Smooth muscle cell (in vitro differentiated cells): ENCODE data around the gene IER3IP1. TPM values are rescaled to one million over a fixed set of nuclear protein-coding genes. Genes with fewer than 3 reads are reported as not detected.

Source experiments
- DNase-seq: peaks from one replicate; lab custom pipeline; 2025; ENCODE audit not compliant: unreplicated experiment; lab: John Stamatoyannopoulos, UW
- H2AFZ ChIP-seq: fragments of 200-600 bp; sonication (generic); 2 replicates; pipeline ENCODE4 v1.6.0; 2016; ENCODE audit warnings: antibody characterized with exemption, low read depth, mild to moderate bottlenecking
- H3F3A ChIP-seq: fragments of 200-600 bp; sonication (generic); 2 replicates; pipeline ENCODE4 v1.6.0; 2017; ENCODE audit warnings: antibody characterized with exemption, low read depth
- H3K27ac ChIP-seq: fragments of 200-600 bp; sonication (generic); 2 replicates; pipeline ENCODE4 v1.5.1; 2016; ENCODE audit warnings: low read depth, mild to moderate bottlenecking
- H3K27me3 ChIP-seq: fragments of 200-600 bp; sonication (generic); 2 replicates; pipeline ENCODE4 v1.6.1; 2016; ENCODE audit warnings: low read depth, mild to moderate bottlenecking
- H3K36me3 ChIP-seq: fragments of 200-600 bp; sonication (generic); 2 replicates; pipeline ENCODE4 v1.5.1; 2016; ENCODE audit warnings: low read depth
- H3K4me1 ChIP-seq: fragments of 200-600 bp; sonication (generic); 2 replicates; pipeline ENCODE4 v1.5.1; 2016; ENCODE audit warnings: low read depth
- H3K4me2 ChIP-seq: fragments of 200-600 bp; sonication (generic); 2 replicates; pipeline ENCODE4 v1.6.0; 2016; ENCODE audit warnings: mild to moderate bottlenecking
- H3K4me3 ChIP-seq: fragments of 200-600 bp; sonication (generic); 2 replicates; pipeline ENCODE4 v1.5.1; 2016; ENCODE audit warnings: mild to moderate bottlenecking
- H3K79me2 ChIP-seq: fragments of 200-600 bp; sonication (generic); 2 replicates; pipeline ENCODE4 v1.6.0; 2016; ENCODE audit warnings: low read depth, mild to moderate bottlenecking
- H3K9ac ChIP-seq: fragments of 200-600 bp; sonication (generic); 2 replicates; pipeline ENCODE4 v1.6.0; 2016; ENCODE audit warnings: low read depth
- H3K9me3 ChIP-seq: fragments of 200-600 bp; sonication (generic); replicated peaks from 2 replicates; pipeline ENCODE4 v1.5.1; 2016; ENCODE audit warnings: low read depth
- H4K20me1 ChIP-seq: fragments of 200-600 bp; sonication (generic); 2 replicates; pipeline ENCODE4 v1.6.0; 2016; ENCODE audit warnings: low read depth
- CTCF ChIP-seq: fragments of 200-600 bp; sonication (generic); IDR thresholded peaks from 2 replicates; pipeline ENCODE4 v1.5.1; 2017; ENCODE audit warnings: borderline replicate concordance, mild to moderate bottlenecking, antibody characterized with exemption; ENCODE audit not compliant: insufficient read depth, poor library complexity, severe bottlenecking
- WGBS: methylation state at CpG from one replicate; pipeline ENCODE4 v1.1.7; 2016; ENCODE audit warnings: low lambda C conversion rate; 5-methylcytosine and 5-hydroxymethylcytosine counted together
- polyA plus RNA-seq: library from polyadenylated mRNA; unstranded; fragments of >200 nt; fragmentation: Nextera tagmentation; extraction: Ambion mirVana; gene quantifications from 2 replicates; pipeline ENCODE4 v1.2.1, GENCODE V29; 2016
- total RNA-seq: library from RNA; depleted of rRNA; stranded (reverse); fragments of >200 nt; gene quantifications from 2 replicates; pipeline ENCODE4 v1.2.3, GENCODE V29; 2014

Gene IER3IP1
- total and polyA plus RNA-seq, 2 experiments from 2014 or later: 35.8 to 39.9 TPM

GRCh38 chr18:47150824-47151366, 25.3 kb downstream of the IER3IP1 start:
- Histone ChIP-seq H3K79me2 (peaks cover 37% of the 10 kb centered on the region), H3K4me3 (peak overlapping the region; percentile 82), H3K27ac (peak overlapping the region; percentile 78), H3K9ac (peak overlapping the region; percentile 84), H3K4me2 (peak overlapping the region; percentile 91), H3F3A (peaks cover 34% of the 10 kb centered on the region), H3K36me3 (peaks cover 5% of the 10 kb centered on the region), H3K4me1 (peaks cover 14% of the 10 kb centered on the region), H3K27me3 (no peaks in the 10 kb centered on the region), H2AFZ (peak overlapping the region; percentile 86), H3K9me3 (no peaks in the 10 kb centered on the region), H4K20me1 (peaks cover 16% of the 10 kb centered on the region)
- no peak for TF ChIP-seq CTCF
- DNase-seq: no peak
- WGBS: 9% methylated on average over 13 of the region's 13 CpGs

GRCh38 chr18:47150029-47150823, 25.9 kb downstream of the IER3IP1 start, which contains the start of gene HDHD2:
Gene HDHD2 (minus strand): TSS chr18:47150500. CDS start chr18:47136439, 14,061 bp downstream.
- Histone ChIP-seq H3K79me2 (peaks cover 44% of the 10 kb centered on the region), H3K4me2 (peak within 1 kb of the TSS; percentile 91), H3K9me3 (no peaks in the 10 kb centered on the region), H4K20me1 (peaks cover 14% of the 10 kb centered on the region), H3K4me1 (peaks cover 14% of the 10 kb centered on the region), H2AFZ (peak within 1 kb of the TSS; percentile 86), H3K36me3 (peaks cover 3% of the 10 kb centered on the region), H3K4me3 (peak within 1 kb of the TSS; percentile 82), H3F3A (peaks cover 31% of the 10 kb centered on the region), H3K27ac (peak within 1 kb of the TSS; percentile 78), H3K27me3 (no peaks in the 10 kb centered on the region), H3K9ac (peak within 1 kb of the TSS; percentile 84)
- DNase-seq: peak; percentile 71
- no peak for TF ChIP-seq CTCF
- WGBS: 1% methylated on average over 60 of the region's 70 CpGs

- Histone ChIP-seq H3K27ac (peak overlapping the region; percentile 78), H3K36me3 (no peaks in the 10 kb centered on the region), H3K4me1 (peaks cover 14% of the 10 kb centered on the region), H3K4me3 (peak overlapping the region; percentile 82), H3K79me2 (peaks cover 51% of the 10 kb centered on the region), H3K4me2 (peak overlapping the region; percentile 91), H3K9me3 (no peaks in the 10 kb centered on the region), H2AFZ (peak overlapping the region; percentile 86), H3K9ac (peak overlapping the region; percentile 84), H3F3A (peaks cover 26% of the 10 kb centered on the region), H4K20me1 (peaks cover 15% of the 10 kb centered on the region), H3K27me3 (no peaks in the 10 kb centered on the region)
- no peak for TF ChIP-seq CTCF
- DNase-seq: no peak
- 23% methylated on average over 12 of the region's 12 CpGs for WGBS
Measured at GRCh38 chr18:47149457-47150028, 26.6 kb downstream of the IER3IP1 start.
